HG02852 (cell line): ENCODE results near the gene CYP2C19.
"Not testable (repeated sequence)": the region's sequence is repeated elsewhere in the genome, so short reads cannot be mapped to it uniquely, and the experiment has no call there.

Experiments
- ATAC-seq: cut with Tn5 transposase; IDR thresholded peaks from one replicate; pipeline ENCODE4 v1.9.1; 2021; ENCODE audit warnings: mild to moderate bottlenecking, moderate library complexity; ENCODE audit not compliant: unreplicated experiment

CYP2C19 gene

DNA sequence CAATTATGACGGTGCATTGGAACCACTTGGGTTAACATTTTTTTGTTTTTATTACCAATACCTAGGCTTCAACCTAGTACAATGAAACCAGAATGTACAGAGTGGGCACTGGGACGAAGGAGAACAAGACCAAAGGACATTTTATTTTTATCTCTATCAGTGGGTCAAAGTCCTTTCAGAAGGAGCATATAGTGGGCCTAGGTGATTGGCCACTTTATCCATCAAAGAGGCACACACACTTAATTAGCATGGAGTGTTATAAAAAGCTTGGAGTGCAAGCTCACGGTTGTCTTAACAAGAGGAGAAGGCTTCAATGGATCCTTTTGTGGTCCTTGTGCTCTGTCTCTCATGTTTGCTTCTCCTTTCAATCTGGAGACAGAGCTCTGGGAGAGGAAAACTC, at the start of gene CYP2C19:
Gene CYP2C19, plus strand, starts transcription at position 289 of the 400 bp plus-strand sequence. Its CDS starts 25 bp downstream, at position 314.
- ATAC-seq = no peak

DNA sequence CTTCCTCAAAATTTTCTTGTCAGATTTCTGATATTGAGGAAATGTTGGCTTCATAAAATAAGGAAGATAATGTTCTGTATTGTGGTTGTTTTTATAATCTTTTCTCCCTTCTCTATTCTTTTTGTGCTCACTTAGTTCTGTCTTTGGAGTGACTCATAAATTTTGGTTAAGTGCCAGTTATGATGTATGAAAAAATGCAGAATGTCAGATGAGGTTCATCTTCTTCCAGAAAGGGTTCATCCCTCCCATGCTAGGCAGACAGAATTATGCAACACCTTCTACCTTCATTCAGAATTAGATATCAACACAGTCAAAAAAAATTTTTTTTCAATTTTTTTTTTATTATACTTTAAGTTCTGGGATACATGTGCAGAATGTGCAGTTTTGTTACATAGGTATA, 36.6 kb upstream of the CYP2C19 start:
- no peak for ATAC-seq

DNA sequence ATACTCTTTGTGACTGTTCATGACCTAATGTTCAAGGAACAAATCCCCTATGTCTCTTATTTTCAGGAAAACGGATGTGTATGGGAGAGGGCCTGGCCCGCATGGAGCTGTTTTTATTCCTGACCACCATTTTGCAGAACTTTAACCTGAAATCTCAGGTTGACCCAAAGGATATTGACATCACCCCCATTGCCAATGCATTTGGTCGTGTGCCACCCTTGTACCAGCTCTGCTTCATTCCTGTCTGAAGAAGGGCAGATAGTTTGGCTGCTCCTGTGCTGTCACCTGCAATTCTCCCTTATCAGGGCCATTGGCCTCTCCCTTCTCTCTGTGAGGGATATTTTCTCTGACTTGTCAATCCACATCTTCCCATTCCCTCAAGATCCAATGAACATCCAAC, 27.3 kb upstream of the CYP2C19 start:
- ATAC-seq = no peak

DNA sequence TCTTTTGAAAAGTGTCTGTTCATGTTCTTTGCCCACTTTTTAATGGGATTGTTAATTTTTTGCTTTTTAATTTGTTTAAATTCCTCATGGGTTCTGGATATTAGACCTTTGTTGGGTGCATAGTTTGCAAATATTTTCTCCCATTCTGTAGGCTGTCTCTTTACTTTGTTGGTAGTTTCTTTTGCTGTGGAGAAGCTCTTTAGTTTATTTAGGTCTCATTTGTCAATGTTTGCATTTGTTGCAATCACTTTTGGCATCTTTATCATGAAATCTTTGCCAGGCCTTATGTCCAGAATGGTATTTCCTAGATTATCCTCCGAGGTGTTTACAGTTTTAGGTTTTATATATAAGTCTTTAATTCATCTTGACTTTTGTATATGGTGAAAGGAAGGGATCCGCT, 23.9 kb upstream of the CYP2C19 start:
- no peak for ATAC-seq

DNA sequence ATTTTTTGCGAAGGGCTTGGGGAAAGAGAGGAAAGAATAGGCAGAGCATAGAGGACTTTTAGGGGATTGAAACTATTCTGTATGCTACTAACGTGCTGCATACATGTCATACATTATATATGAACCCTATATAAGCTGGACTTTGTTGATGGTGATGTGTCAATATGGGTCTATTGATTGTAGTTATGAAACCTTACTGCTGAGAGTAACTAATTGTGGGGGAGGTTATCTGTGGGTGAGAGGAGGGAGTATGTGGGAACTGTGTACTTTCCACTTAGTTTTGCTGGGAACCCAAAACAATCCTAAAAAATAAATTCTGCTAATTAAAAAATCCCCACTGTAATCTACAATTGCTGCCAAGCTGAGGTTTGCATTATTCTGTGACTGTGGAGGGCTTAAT, 15.3 kb upstream of the CYP2C19 start:
- no peak for ATAC-seq

DNA sequence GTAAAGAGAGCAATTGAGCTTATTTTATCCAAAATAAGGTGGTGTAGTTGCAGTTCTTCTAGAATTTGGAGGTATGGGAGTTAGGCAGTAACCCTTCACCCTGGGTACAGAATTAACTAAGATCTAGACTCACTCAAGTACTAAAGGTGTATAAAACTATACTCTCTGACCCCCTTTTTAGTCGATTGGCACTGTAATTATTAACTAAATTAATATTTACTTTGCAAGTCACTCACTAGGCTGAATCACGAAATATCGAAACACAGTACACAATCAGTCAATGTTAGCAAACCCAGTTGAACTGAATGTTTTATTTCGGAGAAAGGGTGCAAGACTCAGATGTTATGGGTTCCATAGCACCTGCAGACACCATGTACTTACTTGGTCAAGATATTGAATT, 14.6 kb upstream of the CYP2C19 start:
- ATAC-seq = no peak

DNA sequence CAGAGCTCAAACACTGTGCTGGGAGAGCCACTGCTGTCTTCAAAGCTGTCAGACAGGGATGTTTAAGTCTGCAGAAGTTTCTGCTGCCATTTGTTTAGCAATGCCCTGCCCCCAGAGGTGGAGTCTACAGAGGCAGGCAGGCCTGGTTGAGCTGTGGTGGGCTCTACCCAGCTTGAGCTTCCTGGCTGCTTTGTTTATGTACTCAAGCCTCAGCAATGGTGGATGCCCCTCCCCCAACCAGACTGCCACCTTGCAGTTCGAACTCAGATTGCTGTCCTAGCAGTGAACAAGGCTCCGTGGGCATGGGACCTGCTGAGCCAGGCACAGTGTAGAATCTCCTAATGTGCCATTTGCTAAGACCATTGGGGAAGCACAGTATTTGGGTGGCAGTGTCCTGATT, 4.6 kb upstream of the CYP2C19 start:
- no peak for ATAC-seq

DNA sequence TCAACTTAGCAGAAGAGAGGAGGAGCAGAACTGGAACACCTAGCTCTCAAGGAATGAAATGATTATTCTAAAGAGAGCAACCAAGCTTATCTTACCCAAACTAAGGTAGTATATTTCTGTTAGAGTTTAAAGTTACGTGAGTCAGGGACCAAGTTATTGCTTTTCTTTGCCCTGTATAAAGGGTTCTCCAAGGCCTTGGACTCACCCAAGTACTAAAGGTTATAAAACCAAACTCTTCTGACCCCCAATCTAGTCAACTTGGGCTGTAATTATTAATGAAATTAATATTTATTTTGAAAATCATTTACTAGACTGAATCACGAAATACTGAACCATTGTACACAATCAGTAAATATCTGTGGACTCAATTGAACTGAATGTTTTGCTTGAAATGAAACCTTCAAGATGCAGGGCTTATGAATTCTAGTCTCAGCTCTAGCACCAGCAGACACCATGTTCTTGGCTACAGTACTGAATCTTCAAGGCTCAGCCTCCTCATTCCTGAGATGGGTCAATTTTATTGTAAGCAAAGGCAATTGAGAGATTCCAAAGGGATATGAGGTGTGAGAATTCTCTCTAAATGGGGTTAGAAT, 1.8 kb upstream of the CYP2C19 start:
- no peak for ATAC-seq

DNA sequence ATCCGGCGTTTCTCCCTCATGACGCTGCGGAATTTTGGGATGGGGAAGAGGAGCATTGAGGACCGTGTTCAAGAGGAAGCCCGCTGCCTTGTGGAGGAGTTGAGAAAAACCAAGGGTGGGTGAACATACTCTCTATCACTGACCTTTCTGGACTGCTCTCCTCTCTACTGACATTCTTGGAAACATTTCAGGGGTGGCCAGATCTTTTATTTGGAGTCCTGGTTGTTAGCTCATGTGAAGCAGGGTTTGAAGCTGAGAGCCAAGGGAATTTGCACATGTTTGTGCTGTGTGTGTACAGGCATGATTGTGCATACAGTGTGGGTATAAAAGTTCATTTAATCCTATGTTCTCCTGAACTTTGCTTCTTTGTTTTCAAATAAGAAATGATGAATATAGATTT, 12.9 kb downstream of the CYP2C19 start:
- not testable (repeated sequence) for ATAC-seq

DNA sequence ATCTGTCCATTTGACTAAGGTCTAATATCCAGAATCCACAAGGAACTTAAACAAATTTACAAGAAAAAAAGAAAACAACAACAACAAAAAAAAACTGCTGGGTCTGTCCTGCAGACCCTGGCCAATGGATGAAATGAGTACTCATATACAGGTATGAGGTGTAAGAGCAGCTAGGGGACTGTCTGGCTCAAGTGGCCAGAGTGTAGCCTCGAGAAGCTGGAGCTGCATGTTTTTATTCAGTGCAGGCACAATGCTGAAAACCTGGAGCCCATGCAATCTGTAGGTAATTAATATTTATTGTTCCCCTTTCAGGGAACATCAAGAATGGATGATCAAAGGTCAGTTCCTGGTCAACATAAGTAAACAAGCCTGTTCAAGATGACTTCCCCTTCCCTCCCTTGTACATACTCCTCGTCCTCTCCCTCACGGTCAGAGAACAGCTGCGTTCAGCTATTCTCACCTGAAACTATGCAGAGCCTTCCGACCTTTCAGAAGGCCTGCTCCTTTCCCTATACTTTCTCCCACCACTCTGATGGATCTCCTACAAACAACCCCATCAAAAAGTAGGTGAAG, 15.5 kb downstream of the CYP2C19 start:
- no peak for ATAC-seq

DNA sequence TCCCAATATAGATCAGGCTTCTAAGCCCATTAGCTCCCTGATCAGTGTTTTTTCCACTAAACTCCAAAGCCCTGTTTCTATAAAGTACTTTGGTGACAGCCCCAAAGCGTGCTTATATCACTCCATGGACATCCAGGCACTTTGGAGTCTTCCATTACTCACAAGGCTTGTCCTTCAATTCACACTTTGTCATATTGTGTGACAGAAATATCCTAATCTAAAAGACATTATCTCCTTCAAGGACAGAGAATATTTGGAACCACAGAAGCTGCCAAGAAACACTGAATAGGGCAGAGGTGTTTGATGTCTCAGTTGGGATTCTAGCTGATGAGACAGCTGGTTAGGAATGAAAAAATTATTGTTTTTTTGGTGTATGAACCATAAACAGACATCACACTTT, 18.4 kb downstream of the CYP2C19 start:
- no peak for ATAC-seq

DNA sequence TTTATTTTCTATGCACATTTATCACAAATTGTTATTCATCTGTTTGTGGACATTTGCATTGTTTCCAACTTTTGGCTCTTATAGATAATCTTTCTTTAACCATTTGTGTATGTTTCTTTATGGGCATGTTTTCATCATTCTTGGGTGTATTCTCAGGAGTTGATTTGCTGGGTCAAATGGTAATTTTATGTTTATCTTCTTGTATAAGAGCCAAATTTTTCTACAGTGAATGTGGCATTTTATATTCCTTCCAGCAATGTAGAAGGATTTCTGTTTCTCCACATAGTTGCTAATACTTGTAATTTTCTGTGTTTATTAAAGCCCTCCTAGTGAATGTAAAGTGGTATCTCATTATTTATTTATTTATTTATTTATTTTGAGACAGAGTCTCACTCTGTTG, 21.8 kb downstream of the CYP2C19 start:
- ATAC-seq = no peak

DNA sequence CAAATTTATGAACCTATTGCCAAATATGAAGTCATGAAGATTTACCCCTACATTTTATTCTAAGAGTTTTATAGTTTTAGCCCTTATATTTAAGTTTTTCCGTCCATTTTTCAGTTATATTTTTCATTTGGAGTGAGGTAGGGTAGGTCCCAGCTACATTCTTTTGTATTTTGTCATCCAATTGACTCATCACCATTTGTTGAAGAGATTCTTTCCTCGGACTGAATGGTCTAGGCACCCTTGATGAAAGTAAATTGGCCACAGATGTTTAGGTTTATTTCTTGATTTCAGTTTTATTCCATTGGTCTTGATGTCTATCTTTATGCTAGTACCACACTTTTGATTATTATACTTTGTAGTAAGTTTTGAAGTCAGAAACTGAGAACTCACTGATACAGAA, 22.7 kb downstream of the CYP2C19 start:
- no peak for ATAC-seq

DNA sequence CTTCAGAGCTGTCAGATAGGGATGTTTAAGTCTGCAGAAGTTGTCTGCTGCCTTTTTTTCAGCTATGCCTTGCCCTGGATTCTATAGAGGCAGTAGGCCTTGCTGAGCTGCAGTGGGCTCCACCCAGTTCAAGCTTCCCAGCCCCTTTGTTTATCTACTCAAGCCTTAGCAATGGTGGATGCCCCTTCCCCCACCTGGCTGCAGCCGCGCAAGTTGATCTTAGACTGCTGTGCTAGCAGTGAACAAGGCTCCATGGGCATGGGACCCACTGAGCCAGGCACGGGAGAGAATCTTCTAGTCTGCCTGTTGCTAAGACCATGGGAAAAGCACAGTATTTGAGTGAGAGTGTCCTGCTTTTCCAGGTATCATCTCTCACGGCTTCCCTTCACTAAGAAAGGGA, 38.1 kb downstream of the CYP2C19 start:
- ATAC-seq = not testable (repeated sequence)

DNA sequence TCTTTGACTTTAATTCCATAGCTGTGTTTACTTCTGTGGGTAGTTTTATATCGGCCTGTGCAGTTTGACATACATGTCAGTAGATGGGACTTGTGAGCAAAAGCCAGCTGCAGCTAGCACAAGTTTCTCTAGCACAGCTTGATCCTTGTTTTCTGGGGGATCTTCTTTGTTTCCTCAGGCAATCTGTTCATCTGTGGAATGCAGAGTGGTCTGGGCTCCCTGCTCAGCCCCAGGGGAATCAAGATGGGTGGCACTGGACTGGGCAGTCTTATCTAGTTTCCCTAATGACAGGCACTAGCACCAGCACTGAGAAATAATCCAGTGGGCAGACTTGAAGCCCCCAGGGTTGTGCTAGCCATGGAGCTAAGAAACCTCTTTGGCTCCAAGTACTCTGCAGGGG, 40.8 kb downstream of the CYP2C19 start:
- ATAC-seq = no peak

DNA sequence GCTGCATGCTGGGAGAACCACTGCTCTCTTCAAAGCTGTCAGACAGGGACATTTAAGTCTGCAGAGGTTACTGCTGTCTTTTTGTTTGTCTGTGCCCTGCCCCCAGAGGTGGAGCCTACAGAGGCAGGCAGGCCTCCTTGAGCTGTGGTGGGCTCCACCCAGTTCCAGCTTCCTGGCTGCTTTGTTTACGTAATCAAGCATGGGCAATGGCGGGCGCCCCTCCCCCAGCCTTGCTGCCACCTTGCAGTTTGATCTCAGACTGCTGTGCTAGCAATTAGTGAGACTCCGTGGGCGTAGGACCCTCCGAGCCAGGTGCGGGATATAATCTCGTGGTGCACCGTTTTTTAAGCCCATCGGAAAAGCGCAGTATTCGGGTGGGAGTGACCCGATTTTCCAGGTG, 67.5 kb downstream of the CYP2C19 start:
- not testable (repeated sequence) for ATAC-seq

DNA sequence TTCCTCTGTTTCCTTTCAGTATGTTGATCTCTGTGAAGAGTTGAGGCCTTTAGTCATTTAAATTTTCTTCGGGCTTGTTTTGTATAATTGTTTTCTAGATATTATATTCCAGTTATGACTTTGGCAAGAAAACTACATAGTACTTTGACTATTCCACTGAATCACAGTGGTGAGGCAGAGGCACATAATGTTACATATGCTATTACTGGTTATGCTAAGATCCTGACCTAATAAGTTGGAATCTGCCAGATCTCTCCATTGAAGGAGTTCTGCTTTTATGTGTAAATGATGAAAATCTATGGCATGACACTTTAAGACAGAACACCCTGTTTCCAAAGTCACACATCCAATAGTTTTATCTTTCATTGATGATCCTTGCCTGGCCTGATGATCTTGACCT, 83.7 kb downstream of the CYP2C19 start:
- no peak for ATAC-seq

DNA sequence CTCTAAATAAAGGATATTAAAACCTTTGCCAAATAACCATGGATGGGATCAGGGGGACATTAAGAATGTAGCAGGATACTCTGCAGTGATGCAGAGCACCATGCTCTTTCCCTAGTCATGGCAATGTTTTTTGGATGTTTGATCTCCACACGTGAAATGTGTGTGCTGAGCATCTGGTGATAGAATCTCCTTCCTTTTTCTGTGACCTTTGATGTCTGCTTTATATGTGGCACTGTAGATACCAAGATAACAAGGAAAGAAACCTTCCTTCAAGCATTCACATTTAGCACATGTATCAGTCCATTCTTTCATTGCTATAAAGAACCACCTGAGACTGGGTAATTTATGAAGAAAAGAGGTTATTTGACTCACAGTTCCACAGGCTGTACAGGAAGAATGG, 88.3 kb downstream of the CYP2C19 start:
- no peak for ATAC-seq

DNA sequence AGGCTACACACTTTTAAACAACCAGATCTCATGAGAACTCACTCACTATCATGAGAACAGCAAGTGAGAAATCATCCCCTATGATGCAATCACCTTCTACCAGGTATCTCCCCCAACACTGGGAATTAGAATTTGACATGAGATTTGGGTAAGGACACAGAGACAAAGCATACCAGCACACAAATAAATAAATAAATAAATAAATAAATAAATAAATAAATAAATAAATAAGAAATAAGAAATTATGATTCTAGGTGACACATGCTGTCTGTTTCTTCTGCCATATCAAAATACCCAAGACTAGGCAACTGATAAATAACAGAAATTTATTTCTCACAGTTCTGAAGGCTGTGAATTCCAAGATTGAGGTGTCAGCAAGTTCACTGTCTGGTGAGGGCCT, 88.8 kb downstream of the CYP2C19 start:
- no peak for ATAC-seq

DNA sequence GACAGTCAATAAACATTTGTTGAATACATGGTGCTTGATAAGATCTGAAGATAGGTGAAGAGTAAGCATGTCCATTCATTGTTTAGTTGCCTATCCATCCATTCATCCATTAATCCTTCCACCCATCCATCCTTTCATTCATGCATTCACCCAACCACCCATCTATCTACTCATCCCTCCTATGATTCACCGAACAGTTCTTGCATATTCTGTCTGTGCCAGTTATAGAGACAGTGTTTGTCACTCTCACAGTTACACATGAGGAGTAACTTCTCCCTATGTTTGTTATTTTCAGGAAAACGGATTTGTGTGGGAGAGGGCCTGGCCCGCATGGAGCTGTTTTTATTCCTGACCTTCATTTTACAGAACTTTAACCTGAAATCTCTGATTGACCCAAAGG, 90.0 kb downstream of the CYP2C19 start:
- no peak for ATAC-seq

DNA sequence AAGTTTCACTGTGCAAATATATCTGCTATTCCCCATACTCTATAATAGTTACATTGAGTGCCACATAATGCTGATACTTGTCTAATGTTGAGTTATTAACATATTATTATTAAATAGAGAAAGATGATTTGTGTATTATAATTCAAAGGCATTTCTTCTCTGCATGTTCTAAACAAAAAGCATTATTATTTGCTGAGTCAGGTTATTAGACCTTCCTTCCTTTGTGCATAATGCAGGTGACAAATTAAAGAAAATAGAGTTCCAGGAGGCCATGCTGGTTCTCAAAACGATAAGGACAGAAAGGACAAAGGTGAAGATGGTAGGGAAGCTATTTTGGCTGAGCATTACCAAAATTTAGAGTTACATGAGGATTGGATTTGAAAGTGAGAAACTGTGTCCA, 90.6 kb downstream of the CYP2C19 start:
- no peak for ATAC-seq

DNA sequence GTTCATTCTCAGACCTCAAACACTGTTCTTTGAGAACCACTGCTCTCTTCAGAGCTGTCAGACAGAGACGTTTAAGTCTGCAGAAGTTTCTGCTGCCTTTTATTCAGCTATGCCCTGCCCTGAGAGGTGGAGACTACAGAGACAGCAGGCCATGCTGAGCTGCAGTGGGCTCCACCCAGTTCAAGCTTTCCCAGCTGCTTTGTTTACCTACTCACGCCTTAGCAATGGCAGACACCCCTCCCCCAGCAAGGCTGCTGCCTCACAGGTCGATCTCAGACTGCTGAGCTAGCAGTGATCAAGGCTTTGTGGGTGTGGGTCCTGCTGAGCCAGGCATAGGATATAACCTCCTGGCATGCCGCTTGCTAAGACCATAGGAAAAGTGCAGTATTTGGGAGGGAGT, 95.5 kb downstream of the CYP2C19 start:
- no peak for ATAC-seq

DNA sequence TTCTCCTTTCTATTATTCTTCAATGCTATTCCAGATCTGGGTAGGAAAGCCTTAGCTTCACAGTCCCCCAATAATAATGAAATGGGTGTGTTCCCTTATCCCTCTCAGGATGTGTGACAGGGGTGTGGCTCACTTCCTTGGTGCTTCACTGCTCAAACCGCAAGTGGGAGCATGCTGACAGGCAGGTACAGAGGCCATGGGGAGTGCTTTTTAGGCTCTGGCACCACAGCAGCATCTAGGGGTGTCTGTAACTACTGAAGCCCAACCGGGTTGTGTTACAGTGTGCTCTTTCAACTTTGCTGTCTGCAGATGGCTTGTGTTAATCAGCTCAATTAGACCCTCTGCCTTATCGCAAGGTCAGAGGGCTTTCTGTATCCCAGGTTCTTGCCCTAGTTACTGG, 96.6 kb downstream of the CYP2C19 start:
- no peak for ATAC-seq
